Tibial nerve (tissue), 4 donors: ENCODE data around the gene DCLK2. TPM values are rescaled to one million over a fixed set of nuclear protein-coding genes. Genes with fewer than 3 reads are reported as not detected.

Source experiments
- DNase-seq, 2 donors: peaks; one replicate each; pipeline ENCODE4 v3.0.0-alpha.2; 2019; ENCODE audit warnings: low spot score in 2 of 2
- H3K27ac ChIP-seq, 4 donors: fragments of 200-600 bp; sonication (generic) in 3 of 4; one replicate each; pipeline ENCODE4 v1.5.1; 2017 to 2019; ENCODE audit warnings: mild to moderate bottlenecking in 1 of 4
- H3K27me3 ChIP-seq, 2 donors: fragments of 200-600 bp; sonication (generic) in 1 of 2; one replicate each; pipeline versions ENCODE4 v1.5.1 to v1.6.0; 2017 to 2019
- H3K36me3 ChIP-seq, 3 donors: fragments of 200-600 bp; sonication (generic); one replicate each; pipeline ENCODE4 v1.5.1; 2018 to 2019
- H3K4me1 ChIP-seq, 4 donors: fragments of 200-600 bp; sonication (generic) in 3 of 4; one replicate each; pipeline ENCODE4 v1.5.1; 2017 to 2019
- H3K4me3 ChIP-seq, 4 donors: fragments of 200-600 bp; sonication (generic) in 3 of 4; one replicate each; pipeline ENCODE4 v1.5.1; 2017 to 2019; ENCODE audit warnings: mild to moderate bottlenecking in 1 of 4, moderate library complexity in 1 of 4
- H3K9me3 ChIP-seq, 4 donors: fragments of 200-600 bp; sonication (generic) in 3 of 4; one replicate each; pipeline ENCODE4 v1.5.1; 2017 to 2019
- EP300 ChIP-seq, 2 donors: sonication (generic); formaldehyde crosslinking; IDR thresholded peaks; one replicate each; pipeline ENCODE4 v1.6.1; 2017; ENCODE audit warnings: antibody characterized with exemption in 2 of 2, mild to moderate bottlenecking in 1 of 2
- POLR2A ChIP-seq, 2 donors: fragments of 450-650 bp; IDR thresholded peaks; one replicate each; pipeline ENCODE4 v1.6.1; 2017; ENCODE audit warnings: antibody characterized with exemption in 2 of 2, mild to moderate bottlenecking in 2 of 2, moderate library complexity in 2 of 2
- WGBS, 2 donors: methylation state at CpG; one replicate each; pipeline ENCODE4 v1.1.5; 2018; 5-methylcytosine and 5-hydroxymethylcytosine counted together
- total RNA-seq, 4 donors: library from RNA; depleted of rRNA; stranded (reverse); fragments of >200 nt; gene quantifications; one replicate each; pipeline ENCODE4 v1.1.0, GENCODE V29; 2016
- TF ChIP-seq, protein P1 (sequence below), 5 experiments: fragments of 200-600 bp in 3 of 5; fragments of 450-650 bp in 2 of 5; sonication (generic) in 3 of 5; IDR thresholded peaks; one replicate each; pipeline ENCODE4 v1.5.1; 2016 to 2019; ENCODE audit warnings: antibody characterized with exemption in 5 of 5, mild to moderate bottlenecking in 3 of 5, moderate library complexity in 2 of 5

Gene DCLK2
- total RNA-seq, 4 donors from 2014 or later: 9.8 to 15.6 (median 10.7) TPM

- Histone ChIP-seq H3K9me3 (no peaks in the 10 kb centered on the region), H3K4me3 (no peak overlapping the region), H3K4me1 (peaks cover 0 to 19% (median 4%) of the 10 kb centered on the region in 4 donors), H3K27me3 (no peaks in the 10 kb centered on the region), H3K36me3 (peaks cover 0 to 33% (median 0%) of the 10 kb centered on the region in 3 donors), H3K27ac (peak overlapping the region in 1 of 4 donors; percentile 11)
- TF ChIP-seq POLR2A (IDR thresholded peaks at IDR 0.05): no peak
- TF ChIP-seq EP300 (IDR thresholded peaks at IDR 0.05): no peak
- TF ChIP-seq, protein P1, sequence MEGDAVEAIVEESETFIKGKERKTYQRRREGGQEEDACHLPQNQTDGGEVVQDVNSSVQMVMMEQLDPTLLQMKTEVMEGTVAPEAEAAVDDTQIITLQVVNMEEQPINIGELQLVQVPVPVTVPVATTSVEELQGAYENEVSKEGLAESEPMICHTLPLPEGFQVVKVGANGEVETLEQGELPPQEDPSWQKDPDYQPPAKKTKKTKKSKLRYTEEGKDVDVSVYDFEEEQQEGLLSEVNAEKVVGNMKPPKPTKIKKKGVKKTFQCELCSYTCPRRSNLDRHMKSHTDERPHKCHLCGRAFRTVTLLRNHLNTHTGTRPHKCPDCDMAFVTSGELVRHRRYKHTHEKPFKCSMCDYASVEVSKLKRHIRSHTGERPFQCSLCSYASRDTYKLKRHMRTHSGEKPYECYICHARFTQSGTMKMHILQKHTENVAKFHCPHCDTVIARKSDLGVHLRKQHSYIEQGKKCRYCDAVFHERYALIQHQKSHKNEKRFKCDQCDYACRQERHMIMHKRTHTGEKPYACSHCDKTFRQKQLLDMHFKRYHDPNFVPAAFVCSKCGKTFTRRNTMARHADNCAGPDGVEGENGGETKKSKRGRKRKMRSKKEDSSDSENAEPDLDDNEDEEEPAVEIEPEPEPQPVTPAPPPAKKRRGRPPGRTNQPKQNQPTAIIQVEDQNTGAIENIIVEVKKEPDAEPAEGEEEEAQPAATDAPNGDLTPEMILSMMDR (IDR thresholded peaks at IDR 0.05): no peak
- DNase-seq: no peak
- 84 to 87% methylated on average over 5 of the region's 5 CpGs for WGBS, 2 donors
These were observed 157.1 kb downstream of the DCLK2 start for GRCh38 chr4:150235317-150235716.

- H3K36me3 ChIP-seq: peaks cover 0 to 33% (median 0%) of the 10 kb centered on the region in 3 donors
- 53% methylated on average over 6 of the region's 6 CpGs for WGBS, 2 donors
- H3K9me3 ChIP-seq: no peaks in the 10 kb centered on the region
- no peak for TF ChIP-seq EP300 (IDR thresholded peaks at IDR 0.05)
- TF ChIP-seq, protein P1 (IDR thresholded peaks at IDR 0.05): no peak
- TF ChIP-seq POLR2A (IDR thresholded peaks at IDR 0.05): no peak
- no peak for DNase-seq
- peak overlapping the region in 2 of 4 donors; percentile 11 to 62 for H3K27ac ChIP-seq
- H3K4me3 ChIP-seq: no peak overlapping the region
- peaks cover 0 to 19% (median 4%) of the 10 kb centered on the region in 4 donors for H3K4me1 ChIP-seq
- H3K27me3 ChIP-seq: no peaks in the 10 kb centered on the region
These were observed 157.6 kb downstream of the DCLK2 start for GRCh38 chr4:150235808-150236271.

- TF ChIP-seq POLR2A (IDR thresholded peaks at IDR 0.05) (no peak), EP300 (IDR thresholded peaks at IDR 0.05) (no peak)
- TF ChIP-seq, protein P1 (IDR thresholded peaks at IDR 0.05): no peak
- Histone ChIP-seq H3K4me3 (no peak overlapping the region), H3K9me3 (no peaks in the 10 kb centered on the region), H3K36me3 (peaks cover 0 to 33% (median 0%) of the 10 kb centered on the region in 3 donors), H3K27ac (peak overlapping the region in 2 of 4 donors; percentile 11 to 62), H3K4me1 (peaks cover 0 to 19% (median 4%) of the 10 kb centered on the region in 4 donors), H3K27me3 (no peaks in the 10 kb centered on the region)
- no peak for DNase-seq
These were observed 158.4 kb downstream of the DCLK2 start for GRCh38 chr4:150236626-150237025.

DNA sequence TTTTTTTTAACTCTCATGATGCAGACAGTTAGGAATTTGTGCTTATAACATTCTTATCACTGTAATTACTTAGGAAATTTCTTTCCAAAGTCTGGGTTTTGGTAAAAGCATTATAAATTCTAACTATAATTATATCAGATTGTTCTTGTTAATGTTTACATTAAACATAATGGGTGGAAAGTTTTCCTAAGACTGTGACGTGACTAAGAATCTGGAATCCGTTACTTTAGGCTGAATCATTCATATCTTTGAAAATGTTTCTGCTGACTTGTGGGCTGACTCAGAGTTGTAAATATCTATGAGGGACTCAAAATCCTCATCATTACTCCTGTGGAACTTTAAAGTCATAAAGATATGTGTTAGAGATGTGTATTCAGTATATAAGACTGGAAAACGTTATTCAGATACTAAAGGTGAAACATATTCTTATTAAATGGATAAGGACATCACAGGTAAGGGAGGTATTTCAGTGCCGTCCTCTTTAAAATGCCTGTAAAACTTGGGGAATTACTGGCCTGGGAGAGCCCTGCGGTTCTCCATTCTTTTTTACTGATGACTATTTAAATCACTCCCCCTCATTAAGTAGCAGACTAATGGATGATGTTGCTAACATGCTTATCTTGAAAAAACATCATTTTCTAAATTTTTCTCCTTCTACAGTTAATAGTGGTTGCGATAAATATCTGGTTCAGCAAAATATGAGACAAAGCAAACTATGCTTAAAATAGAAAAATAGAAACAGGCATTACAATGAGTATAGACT lies 159.0 kb downstream of the DCLK2 start:
- DNase-seq: no peak
- Histone ChIP-seq H3K27ac (peak overlapping the region in 2 of 4 donors; percentile 11 to 62), H3K4me3 (no peak overlapping the region), H3K27me3 (no peaks in the 10 kb centered on the region), H3K9me3 (no peaks in the 10 kb centered on the region), H3K36me3 (peaks cover 0 to 33% (median 0%) of the 10 kb centered on the region in 3 donors), H3K4me1 (peaks cover 0 to 19% (median 4%) of the 10 kb centered on the region in 4 donors)
- WGBS, 2 donors: 53 to 56% methylated on average over 6 of the region's 6 CpGs
- TF ChIP-seq, protein P1 (IDR thresholded peaks at IDR 0.05): no peak
- TF ChIP-seq POLR2A (IDR thresholded peaks at IDR 0.05) (no peak), EP300 (IDR thresholded peaks at IDR 0.05) (no peak)

DNA sequence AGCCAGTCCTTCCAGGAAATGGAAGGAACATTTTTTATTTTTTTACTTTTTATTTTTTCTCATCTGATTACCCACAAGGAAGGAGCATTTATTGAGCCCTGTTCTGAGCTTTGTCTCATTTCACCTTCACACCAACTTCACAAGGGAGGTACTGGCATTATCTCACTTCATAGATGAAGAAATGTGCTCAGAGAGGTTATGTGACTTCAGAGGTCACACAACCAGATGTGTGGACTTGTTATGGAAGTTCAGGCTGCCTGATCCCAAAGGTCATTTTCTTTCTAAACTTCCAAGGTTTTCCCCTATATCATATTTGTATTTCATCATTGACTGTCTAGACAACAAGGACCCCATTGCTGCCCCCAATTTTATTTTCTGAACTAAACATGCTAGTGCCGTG lies 160.3 kb downstream of the DCLK2 start:
- Histone ChIP-seq H3K27me3 (no peaks in the 10 kb centered on the region), H3K4me3 (no peak overlapping the region), H3K36me3 (peaks cover 0 to 22% (median 0%) of the 10 kb centered on the region in 3 donors), H3K9me3 (no peaks in the 10 kb centered on the region), H3K4me1 (peaks cover 0 to 19% (median 4%) of the 10 kb centered on the region in 4 donors), H3K27ac (no peak overlapping the region)
- TF ChIP-seq, protein P1 (IDR thresholded peaks at IDR 0.05): no peak
- TF ChIP-seq POLR2A (IDR thresholded peaks at IDR 0.05): no peak
- no peak for TF ChIP-seq EP300 (IDR thresholded peaks at IDR 0.05)
- no peak for DNase-seq
- 90 to 93% methylated on average over 1 of the region's 1 CpG for WGBS, 2 donors
